Activated CD4-positive, alpha-beta T cell treated with anti-CD3 and anti-CD28 coated beads, Interleukin-2, amount 50 U/mL, for 16 hours (primary cell): ENCODE data around the gene OR8B3.
"Not testable (repeated sequence)": the region's sequence is repeated elsewhere in the genome, so short reads cannot be mapped to it uniquely, and the experiment has no call there.

Experiments used
- DNase-seq: peaks from one replicate; pipeline ENCODE4 v3.0.0-alpha.2; 2020

Gene OR8B3, protein sequence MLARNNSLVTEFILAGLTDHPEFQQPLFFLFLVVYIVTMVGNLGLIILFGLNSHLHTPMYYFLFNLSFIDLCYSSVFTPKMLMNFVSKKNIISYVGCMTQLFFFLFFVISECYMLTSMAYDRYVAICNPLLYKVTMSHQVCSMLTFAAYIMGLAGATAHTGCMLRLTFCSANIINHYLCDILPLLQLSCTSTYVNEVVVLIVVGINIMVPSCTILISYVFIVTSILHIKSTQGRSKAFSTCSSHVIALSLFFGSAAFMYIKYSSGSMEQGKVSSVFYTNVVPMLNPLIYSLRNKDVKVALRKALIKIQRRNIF

DNA sequence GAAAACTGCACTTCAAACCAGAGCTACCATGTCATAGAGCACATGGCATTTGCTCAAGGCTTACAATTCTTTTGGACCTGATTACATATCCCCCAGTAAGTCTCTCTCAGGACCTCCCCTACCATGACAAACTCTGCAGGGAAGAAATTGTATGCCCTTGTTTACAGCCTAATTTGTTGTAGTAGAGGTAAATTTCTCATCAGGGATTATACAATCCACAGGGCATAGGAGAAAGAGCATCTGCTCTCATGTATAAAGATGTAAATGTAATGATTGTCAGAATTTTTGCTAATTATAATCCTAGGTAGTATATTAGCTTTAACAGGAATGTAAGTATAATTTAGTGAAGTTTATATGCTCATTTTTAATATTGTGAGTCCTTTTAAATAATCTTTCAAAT is at the start of gene OR8B3:
OR8B3 (minus strand) TSS at position 101 of the 400 bp plus-strand sequence. CDS start 1,673 bp downstream, outside the sequence.
- no peak for DNase-seq

DNA sequence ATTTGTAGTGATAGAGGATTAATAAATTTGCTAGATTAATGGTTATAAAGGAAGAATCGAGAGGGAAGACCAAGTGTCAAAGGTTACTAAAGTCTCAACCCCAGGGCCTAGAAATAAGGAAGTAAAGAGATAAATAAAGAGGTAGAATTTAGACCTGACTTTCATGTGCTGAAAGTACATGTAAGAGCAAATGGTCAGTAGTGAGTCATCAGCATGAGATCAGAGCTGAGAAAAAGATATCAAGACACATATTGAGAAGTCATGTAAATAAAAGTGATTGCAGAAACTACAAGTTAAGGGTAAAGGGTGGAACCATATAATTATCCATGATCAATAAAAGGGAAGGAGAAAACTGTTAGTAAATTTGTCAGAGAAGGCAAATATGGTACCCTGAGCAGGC is 48.1 kb upstream of the OR8B3 start:
- DNase-seq, result no peak

DNA sequence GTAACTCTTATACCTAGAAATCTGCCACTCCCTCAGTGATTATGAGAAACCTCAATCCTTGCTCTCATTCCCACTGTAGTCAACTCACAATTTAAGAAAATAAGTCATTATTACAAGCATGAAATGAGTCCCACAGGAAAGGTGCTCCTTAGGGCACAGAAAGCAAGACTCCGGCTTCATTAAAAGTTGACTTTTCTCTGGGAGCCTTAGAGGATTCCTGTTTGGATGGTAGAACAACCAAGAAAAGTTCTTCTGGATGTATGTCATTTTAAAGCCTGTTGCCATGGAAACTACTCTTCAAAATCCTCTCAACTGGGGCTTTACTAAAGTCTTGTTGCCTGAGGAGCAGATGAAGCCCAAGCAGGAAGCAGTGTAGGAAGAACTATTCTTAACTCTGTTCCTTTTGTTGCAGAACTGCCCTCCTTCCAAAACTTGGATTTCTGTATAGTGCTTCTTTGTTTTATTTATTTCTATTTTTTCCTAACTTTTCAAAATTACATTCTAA is 46.9 kb upstream of the OR8B3 start, which contains the start of gene OR8B8:
OR8B8 (minus strand) TSS at position 51 of the 505 bp plus-strand sequence. CDS start 4,611 bp downstream, outside the sequence.
- DNase-seq, result no peak

- DNase-seq, result no peak
Measured at GRCh38 chr11:124442847-124443246, 44.0 kb upstream of the OR8B3 start.

DNA sequence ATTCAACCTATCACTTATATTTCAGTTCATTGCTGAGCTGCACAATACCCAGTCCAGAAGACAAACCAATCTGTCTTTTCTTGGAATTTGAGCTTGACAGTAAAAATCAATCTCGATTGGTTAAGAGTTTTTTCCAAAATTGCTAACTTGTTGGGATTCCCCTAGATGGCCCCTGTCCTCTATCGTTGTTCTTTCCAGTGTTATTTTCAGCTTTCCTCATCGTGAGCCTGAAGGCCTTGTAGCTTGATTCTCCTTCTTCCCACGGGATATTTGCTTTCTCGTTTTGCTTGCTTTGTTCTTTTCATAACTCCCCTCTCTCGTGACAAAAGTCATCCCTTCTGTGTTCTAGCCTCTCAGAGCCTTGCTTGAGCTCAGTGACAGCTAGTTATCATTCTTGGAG is 43.6 kb upstream of the OR8B3 start:
- DNase-seq, result no peak

DNA sequence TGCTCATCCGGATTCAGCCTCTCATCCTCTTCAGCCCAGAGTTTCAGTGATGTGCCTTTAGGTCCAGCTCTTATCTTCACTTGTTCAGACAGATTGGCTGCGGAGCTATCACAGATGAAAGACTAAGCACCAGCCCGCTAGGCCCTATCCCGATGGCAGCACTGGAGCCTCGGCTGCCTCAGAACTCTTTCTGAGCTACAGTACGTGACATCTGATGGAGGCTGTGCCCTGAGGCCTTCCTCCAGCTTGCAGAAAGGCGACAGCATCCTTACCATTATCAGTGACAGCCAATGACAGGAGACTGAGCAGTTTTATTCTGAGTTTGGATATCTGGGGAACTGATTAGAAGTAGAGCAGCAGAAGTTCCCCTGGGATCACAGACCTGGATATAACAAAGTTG is 42.7 kb upstream of the OR8B3 start:
- DNase-seq, result no peak

DNA sequence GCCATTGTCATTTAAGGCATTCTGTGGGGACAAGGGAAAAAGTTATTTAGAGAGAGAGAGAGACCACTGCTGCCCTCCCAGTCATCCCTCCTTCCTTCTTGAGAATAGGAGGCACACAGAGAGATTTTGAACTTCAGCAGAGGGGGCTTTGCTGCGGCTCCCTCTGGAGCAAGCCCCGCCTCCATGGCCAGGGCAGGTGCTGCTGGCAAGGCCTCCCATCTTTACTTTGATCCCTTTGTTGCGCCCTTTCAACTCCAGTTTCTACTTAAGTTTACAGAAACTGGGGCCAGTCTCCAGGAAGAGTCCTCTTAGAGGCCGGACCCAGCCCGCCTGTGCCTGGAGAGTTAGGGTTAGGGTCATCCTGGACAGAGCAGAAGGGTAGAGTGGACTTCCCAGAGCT is 42.3 kb upstream of the OR8B3 start:
- DNase-seq, result no peak

DNA sequence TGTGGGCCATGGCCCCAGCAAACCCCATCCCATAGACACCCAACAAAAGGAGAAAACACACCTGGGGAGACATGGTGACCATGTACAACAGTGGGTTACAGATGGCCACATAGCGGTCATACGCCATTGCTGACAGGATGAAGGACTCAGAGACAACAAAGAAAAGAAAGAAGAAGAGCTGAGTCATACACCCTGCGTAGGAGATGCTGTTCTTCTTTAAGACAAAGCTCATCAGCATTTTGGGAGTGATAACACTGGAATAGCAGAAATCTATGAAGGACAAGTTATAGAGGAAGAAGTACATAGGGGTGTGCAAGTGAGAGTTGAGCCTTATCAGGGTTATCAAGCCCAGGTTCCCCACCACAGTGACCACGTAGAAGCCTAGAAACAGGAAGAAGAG is 41.8 kb upstream of the OR8B3 start:
- no peak for DNase-seq

- DNase-seq, result no peak
Measured at GRCh38 chr11:124434699-124435098, 35.9 kb upstream of the OR8B3 start.

DNA sequence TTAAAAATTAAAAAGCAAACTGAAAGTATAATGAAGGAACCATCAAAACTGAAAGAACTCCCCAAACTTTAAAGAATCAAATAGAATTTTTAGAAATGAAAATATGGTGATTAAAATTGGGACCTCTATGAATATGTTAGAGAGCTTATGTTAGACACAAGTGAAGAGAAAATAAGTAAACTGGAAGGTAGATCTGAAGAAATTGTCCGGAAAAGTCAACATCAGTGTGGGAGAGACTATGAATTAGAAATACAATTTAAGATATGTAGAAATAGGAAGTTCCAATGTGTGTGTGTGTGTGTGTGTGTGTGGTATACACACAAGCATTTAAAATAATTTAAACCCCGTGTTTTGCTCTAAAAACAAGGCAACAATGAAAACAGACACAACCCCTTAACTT is 30.8 kb upstream of the OR8B3 start:
- no peak for DNase-seq

DNA sequence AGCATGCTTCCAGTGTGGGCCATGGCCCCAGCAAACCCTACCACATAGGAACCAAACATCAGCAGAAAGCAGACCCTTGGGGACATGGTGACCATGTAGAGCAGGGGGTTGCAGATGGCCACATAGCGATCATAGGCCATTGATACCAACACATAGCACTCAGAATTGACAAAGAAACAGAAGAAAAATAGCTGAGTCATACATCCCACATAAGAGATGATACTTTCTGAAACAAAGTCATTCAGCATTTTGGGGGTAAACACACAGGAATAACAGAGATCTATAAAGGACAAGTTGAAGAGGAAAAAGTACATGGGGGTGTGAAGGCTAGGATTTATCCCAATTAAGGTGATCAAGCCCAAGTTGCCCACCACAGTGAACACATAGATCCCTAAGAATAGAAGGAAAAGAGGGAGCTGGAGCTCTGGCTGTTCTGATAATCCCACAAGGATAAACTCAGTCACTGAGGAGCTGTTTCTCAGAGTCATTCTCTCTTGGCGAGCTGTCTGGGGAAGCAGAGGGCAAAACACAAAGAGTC is 25.6 kb upstream of the OR8B3 start, which contains the start of gene OR8B4:
OR8B4 (minus strand) TSS at position 488 of the 538 bp plus-strand sequence; CDS start at position 488, 0 bp downstream.
- DNase-seq, result no peak

- DNase-seq, result no peak
Measured at GRCh38 chr11:124421043-124421442, 22.2 kb upstream of the OR8B3 start.

DNA sequence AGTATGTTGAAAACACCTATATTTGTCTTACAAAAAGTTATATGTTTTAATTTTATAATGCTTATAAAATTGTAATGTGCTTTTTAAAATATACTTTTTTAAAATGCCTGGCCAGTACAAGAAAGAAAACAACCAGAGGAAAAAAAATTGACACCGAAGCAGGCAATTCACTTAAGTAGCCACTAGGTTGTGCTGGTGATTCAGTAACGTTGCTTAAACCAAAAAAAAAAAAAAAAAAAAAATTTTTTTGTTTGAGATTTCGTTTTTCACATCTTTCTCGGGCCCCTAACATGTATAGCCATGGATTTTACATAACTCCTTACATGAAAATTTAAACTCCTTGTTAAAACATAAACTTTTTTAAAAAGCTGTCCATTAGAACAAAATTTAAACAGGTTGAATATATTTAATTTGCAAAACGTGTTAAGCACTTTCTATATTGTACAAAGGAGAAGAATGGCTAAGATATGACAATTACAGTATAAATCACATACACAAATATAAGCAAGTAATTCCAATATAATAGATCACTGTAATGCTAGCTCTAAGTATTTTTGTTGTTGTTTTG is 16.6 kb upstream of the OR8B3 start:
- peak; percentile 12 for DNase-seq

DNA sequence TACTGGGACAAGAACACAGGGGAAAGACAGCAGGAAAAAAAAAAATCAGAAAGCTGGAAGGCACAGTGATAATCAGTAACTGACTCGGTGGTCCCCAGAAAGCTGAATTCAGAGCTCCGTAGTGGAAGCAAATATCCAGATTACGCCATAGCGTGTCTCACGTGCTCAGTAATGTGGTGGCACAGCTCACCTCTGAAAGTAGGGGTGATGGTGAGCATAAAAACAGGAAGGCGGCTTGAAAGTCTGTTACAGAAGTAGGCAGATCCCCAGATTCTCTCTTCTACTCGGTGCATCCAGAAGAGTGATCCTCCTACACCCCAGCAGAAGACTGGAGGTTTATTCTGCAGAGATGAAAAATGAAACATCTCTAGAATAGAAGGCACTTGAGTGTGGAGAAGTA is 11.1 kb upstream of the OR8B3 start:
- no peak for DNase-seq

DNA sequence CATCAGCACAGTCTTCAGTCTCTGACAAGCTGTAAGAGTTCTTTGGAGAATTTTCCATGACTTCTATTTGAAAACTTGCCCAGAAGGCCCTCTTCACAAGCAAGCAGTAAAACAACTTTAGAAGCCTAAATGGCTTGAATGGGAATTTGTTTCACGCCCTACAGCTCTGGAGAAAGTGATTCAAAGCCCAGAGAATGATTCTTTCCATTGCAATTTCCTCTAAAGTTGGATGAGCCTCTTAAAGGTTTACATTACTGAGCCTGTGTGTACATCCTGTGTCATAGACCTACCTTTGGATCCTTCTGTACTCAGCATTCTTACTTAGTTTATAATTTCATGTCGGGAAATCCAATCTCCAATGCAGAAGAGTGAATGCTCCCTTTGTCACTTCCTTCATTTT is 6.8 kb upstream of the OR8B3 start:
- DNase-seq, result no peak

- DNase-seq, result not testable (repeated sequence)
Measured at GRCh38 chr11:124403186-124403585, 4.4 kb upstream of the OR8B3 start.

- DNase-seq, result peak; percentile 83
Measured at GRCh38 chr11:124402326-124402922, 3.6 kb upstream of the OR8B3 start.

DNA sequence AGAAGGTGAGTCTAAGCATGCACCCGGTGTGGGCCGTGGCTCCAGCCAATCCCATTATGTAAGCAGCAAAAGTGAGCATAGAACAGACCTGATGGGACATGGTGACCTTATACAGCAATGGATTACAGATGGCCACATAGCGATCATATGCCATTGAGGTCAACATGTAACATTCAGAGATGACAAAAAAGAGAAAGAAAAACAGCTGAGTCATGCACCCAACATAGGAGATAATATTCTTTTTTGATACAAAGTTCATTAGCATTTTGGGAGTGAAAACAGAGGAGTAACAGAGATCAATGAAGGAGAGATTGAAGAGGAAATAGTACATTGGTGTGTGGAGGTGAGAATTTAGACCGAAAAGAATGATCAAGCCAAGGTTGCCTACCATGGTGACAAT is 2.0 kb downstream of the OR8B3 start:
- DNase-seq, result not testable (repeated sequence)

GRCh38 chr11:124394408-124394807 is 4.4 kb downstream of the OR8B3 start:
- DNase-seq, result no peak

DNA sequence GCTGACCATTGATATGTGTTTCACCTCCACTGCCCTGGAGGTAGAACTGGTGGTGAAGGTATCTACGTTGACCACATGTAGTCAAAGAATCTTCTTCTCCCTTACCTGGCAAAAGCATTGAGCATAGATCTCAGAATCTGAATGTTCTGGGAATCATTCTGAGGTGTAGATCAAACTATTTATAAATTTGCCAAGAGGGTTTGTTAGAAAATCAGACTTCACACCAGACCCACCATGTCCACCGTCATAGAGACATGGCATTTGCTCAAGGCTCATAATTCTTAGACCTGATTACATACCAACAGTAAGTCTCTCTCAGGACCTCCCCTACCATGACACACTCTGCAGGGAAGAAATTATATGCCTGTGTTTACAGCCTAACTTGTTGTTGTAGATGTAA is 14.4 kb downstream of the OR8B3 start, which contains the start of gene OR8B2:
OR8B2 (minus strand) TSS at position 101 of the 400 bp plus-strand sequence. CDS start 1,156 bp downstream, outside the sequence.
- DNase-seq, result no peak

DNA sequence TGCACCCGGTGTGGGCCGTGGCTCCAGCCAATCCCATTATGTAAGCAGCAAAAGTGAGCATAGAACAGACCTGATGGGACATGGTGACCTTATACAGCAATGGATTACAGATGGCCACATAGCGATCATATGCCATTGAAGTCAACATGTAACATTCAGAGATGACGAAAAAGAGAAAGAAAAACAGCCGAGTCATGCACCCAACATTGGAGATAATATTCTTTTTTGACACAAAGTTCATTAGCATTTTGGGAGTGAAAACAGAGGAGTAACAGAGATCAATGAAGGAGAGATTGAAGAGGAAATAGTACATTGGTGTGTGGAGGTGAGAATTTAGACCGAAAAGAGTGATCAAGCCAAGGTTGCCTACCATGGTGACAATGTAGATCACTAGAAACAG is 16.0 kb downstream of the OR8B3 start:
- DNase-seq, result not testable (repeated sequence)

DNA sequence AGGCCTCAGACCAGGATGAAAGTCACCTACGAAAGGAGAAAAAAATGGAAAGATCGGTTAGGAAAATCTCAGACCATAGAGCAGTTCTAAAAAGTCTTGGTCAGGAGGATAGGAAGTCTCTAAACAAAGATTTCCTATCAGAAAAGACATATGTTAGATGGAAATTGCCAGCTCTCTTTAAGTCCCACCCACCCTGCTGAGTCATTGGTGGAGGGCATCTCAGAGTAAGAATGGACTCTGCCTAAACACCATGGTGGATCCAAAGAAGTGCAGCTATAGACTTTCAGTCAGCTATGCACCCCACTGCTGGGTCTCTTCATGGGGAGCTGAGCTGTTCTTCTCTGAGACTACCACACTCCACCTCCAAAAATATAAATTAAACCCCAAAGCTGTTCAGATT is 18.2 kb downstream of the OR8B3 start:
- no peak for DNase-seq

- no peak for DNase-seq
Measured at GRCh38 chr11:124376280-124376679, 22.5 kb downstream of the OR8B3 start.

- no peak for DNase-seq
Measured at GRCh38 chr11:124359566-124359965, 39.3 kb downstream of the OR8B3 start.
